ENCODE data around the gene ADARB1. TPM values are rescaled to one million over a fixed set of nuclear protein-coding genes. Genes with fewer than 3 reads are reported as not detected.

The ADARB1 gene
- total and polyA plus RNA-seq, 2 donors (not counting 1 experiment from before 2014, with no cell fraction given) = 17.1 to 33.3 TPM

- Mint-ChIP-seq H3K4me3 (no peak overlapping the region), H3K27me3 (no peaks in the 10 kb centered on the region), H3K27ac (no peak overlapping the region), H3K9me3 (ENCODE audit: insufficient read depth) (peaks cover 17% of the 10 kb centered on the region), H3K4me1 (no peaks in the 10 kb centered on the region)
- H3K79me2 ChIP-seq (ENCODE audit: control insufficient read depth, insufficient read depth, low read length) = no peaks in the 10 kb centered on the region
- no peaks in the 10 kb centered on the region for H4K20me1 ChIP-seq (ENCODE audit: control insufficient read depth, insufficient read depth, low read length, poor library complexity, severe bottlenecking)
- POLR2A ChIA-PET = no interaction called here
- H2AFZ ChIP-seq (ENCODE audit: insufficient read depth, low read depth, low read length, poor library complexity, severe bottlenecking) = no peak overlapping the region
- H3K9ac ChIP-seq (ENCODE audit: low read length) = no peak overlapping the region
- intact Hi-C loops (cut with micrococcal nuclease) = no loop called here
- H3K4me3 ChIP-seq (ENCODE audit: control extremely low read depth in 1 of 5, extremely low read depth in 1 of 5, insufficient read depth in 1 of 5, low read depth in 2 of 5, low read length in 4 of 5) = no peak overlapping the region
- H3K4me1 ChIP-seq (ENCODE audit: control insufficient read depth in 2 of 2, insufficient read depth in 2 of 2, low read length in 2 of 2) = no peaks in the 10 kb centered on the region
- no peak for ATAC-seq (ENCODE audit: low read depth)
- no peak overlapping the region for H3K4me2 ChIP-seq (replicated peaks; ENCODE audit: low read depth, low read length, poor library complexity, severe bottlenecking)
- peaks cover 8 to 42% (median 21%) of the 10 kb centered on the region in 3 donors for H3K9me3 ChIP-seq (ENCODE audit: control extremely low read depth in 1 of 3, control insufficient read depth in 2 of 3, insufficient read depth in 1 of 3, low read length in 2 of 3)
- no peak overlapping the region for H3K27ac ChIP-seq (ENCODE audit: low read length in 2 of 2)
- CTCF ChIA-PET = interaction anchor here (0.9 kb wide), 1 partner anchor 48 kb away, joined by 4 read pairs; no protein-coding TSS in a partner anchor
- H3K27me3 ChIP-seq (replicated peaks in 1 of 4; ENCODE audit: control extremely low read depth in 1 of 4, control insufficient read depth in 3 of 4, insufficient read depth in 4 of 4, low read length in 3 of 4) = no peaks in the 10 kb centered on the region
- peaks cover 13 to 81% of the 10 kb centered on the region in 2 experiments for H3K36me3 ChIP-seq (replicated peaks in 1 of 2; ENCODE audit: control extremely low read depth in 1 of 2, control insufficient read depth in 1 of 2, extremely low read depth in 1 of 2, insufficient read depth in 2 of 2, low read length in 1 of 2)
- no CpG with 5 or more reads among the region's 1 CpG for WGBS (ENCODE audit: insufficient coverage)
- no peak for TF ChIP-seq EZH2 (IDR thresholded peaks at IDR 0.05; ENCODE audit: borderline replicate concordance, insufficient read depth, low read depth, low read length, poor library complexity, severe bottlenecking)
- TF ChIP-seq, protein P1, sequence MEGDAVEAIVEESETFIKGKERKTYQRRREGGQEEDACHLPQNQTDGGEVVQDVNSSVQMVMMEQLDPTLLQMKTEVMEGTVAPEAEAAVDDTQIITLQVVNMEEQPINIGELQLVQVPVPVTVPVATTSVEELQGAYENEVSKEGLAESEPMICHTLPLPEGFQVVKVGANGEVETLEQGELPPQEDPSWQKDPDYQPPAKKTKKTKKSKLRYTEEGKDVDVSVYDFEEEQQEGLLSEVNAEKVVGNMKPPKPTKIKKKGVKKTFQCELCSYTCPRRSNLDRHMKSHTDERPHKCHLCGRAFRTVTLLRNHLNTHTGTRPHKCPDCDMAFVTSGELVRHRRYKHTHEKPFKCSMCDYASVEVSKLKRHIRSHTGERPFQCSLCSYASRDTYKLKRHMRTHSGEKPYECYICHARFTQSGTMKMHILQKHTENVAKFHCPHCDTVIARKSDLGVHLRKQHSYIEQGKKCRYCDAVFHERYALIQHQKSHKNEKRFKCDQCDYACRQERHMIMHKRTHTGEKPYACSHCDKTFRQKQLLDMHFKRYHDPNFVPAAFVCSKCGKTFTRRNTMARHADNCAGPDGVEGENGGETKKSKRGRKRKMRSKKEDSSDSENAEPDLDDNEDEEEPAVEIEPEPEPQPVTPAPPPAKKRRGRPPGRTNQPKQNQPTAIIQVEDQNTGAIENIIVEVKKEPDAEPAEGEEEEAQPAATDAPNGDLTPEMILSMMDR (IDR thresholded peaks at IDR 0.05) = no peak
- DNase-seq = no peak
These were observed 112.3 kb downstream of the ADARB1 start for GRCh38 chr21:45186709-45187108.

DNA sequence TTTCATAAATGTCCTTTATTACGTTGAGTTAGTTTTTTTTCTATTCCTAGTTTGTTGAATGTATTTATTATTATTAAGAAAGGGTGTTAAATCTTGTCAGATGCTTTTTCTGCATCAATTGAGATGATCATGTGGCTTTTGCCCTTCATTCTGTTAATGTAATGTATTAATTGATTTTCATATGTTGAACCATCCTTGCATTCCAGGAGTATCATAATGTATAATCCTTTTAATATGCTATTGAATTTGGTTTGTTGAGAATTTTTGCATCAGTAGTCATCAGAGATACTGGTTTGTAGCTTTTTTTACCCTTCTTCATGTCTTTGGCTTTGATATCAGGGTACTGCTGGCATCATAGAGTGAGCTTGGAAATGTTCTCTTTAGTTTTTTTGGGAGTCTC, 113.3 kb downstream of the ADARB1 start:
- no peaks in the 10 kb centered on the region for H3K4me1 ChIP-seq (ENCODE audit: control insufficient read depth in 2 of 2, insufficient read depth in 2 of 2, low read length in 2 of 2)
- peaks cover 8 to 42% (median 21%) of the 10 kb centered on the region in 3 donors for H3K9me3 ChIP-seq (ENCODE audit: control extremely low read depth in 1 of 3, control insufficient read depth in 2 of 3, insufficient read depth in 1 of 3, low read length in 2 of 3)
- Mint-ChIP-seq H3K27ac (no peak overlapping the region), H3K9me3 (ENCODE audit: insufficient read depth) (peaks cover 17% of the 10 kb centered on the region), H3K27me3 (no peaks in the 10 kb centered on the region), H3K4me1 (no peaks in the 10 kb centered on the region), H3K4me3 (no peak overlapping the region)
- no peaks in the 10 kb centered on the region for H3K79me2 ChIP-seq (ENCODE audit: control insufficient read depth, insufficient read depth, low read length)
- ChIA-PET CTCF (no interaction called here), POLR2A (no interaction called here)
- H3K9ac ChIP-seq (ENCODE audit: low read length) = no peak overlapping the region
- no peaks in the 10 kb centered on the region for H3K27me3 ChIP-seq (replicated peaks in 1 of 4; ENCODE audit: control extremely low read depth in 1 of 4, control insufficient read depth in 3 of 4, insufficient read depth in 4 of 4, low read length in 3 of 4)
- intact Hi-C loops (cut with micrococcal nuclease) = no loop called here
- ATAC-seq (ENCODE audit: low read depth) = no peak
- DNase-seq = no peak
- no peak overlapping the region for H3K4me3 ChIP-seq (ENCODE audit: control extremely low read depth in 1 of 5, extremely low read depth in 1 of 5, insufficient read depth in 1 of 5, low read depth in 2 of 5, low read length in 4 of 5)
- H3K4me2 ChIP-seq (replicated peaks; ENCODE audit: low read depth, low read length, poor library complexity, severe bottlenecking) = no peak overlapping the region
- WGBS (ENCODE audit: insufficient coverage) = no CpG with 5 or more reads among the region's 1 CpG
- H2AFZ ChIP-seq (ENCODE audit: insufficient read depth, low read depth, low read length, poor library complexity, severe bottlenecking) = no peak overlapping the region
- H4K20me1 ChIP-seq (ENCODE audit: control insufficient read depth, insufficient read depth, low read length, poor library complexity, severe bottlenecking) = no peaks in the 10 kb centered on the region
- H3K27ac ChIP-seq (ENCODE audit: low read length in 2 of 2) = no peak overlapping the region
- TF ChIP-seq, protein P1 (IDR thresholded peaks at IDR 0.05) = no peak
- TF ChIP-seq EZH2 (IDR thresholded peaks at IDR 0.05; ENCODE audit: borderline replicate concordance, insufficient read depth, low read depth, low read length, poor library complexity, severe bottlenecking) = no peak
- H3K36me3 ChIP-seq (replicated peaks in 1 of 2; ENCODE audit: control extremely low read depth in 1 of 2, control insufficient read depth in 1 of 2, extremely low read depth in 1 of 2, insufficient read depth in 2 of 2, low read length in 1 of 2) = peaks cover 13 to 81% of the 10 kb centered on the region in 2 experiments

Measured in B cell (primary cell).